Lower leg skin (tissue), 3 donors: ENCODE data around the gene OSBPL2.

Experiments
- POLR2A ChIP-seq, 2 donors: fragments of 450-650 bp; IDR thresholded peaks; one replicate each; pipeline ENCODE4 v1.6.1; 2016 to 2017; ENCODE audit warnings: antibody characterized with exemption in 2 of 2, mild to moderate bottlenecking in 1 of 2, moderate library complexity in 1 of 2
- TF ChIP-seq, protein P1 (sequence below), 3 donors: fragments of 450-650 bp; IDR thresholded peaks; one replicate each; pipeline ENCODE4 v1.5.1; 2016; ENCODE audit warnings: antibody characterized with exemption in 3 of 3, mild to moderate bottlenecking in 3 of 3, moderate library complexity in 2 of 3

DNA sequence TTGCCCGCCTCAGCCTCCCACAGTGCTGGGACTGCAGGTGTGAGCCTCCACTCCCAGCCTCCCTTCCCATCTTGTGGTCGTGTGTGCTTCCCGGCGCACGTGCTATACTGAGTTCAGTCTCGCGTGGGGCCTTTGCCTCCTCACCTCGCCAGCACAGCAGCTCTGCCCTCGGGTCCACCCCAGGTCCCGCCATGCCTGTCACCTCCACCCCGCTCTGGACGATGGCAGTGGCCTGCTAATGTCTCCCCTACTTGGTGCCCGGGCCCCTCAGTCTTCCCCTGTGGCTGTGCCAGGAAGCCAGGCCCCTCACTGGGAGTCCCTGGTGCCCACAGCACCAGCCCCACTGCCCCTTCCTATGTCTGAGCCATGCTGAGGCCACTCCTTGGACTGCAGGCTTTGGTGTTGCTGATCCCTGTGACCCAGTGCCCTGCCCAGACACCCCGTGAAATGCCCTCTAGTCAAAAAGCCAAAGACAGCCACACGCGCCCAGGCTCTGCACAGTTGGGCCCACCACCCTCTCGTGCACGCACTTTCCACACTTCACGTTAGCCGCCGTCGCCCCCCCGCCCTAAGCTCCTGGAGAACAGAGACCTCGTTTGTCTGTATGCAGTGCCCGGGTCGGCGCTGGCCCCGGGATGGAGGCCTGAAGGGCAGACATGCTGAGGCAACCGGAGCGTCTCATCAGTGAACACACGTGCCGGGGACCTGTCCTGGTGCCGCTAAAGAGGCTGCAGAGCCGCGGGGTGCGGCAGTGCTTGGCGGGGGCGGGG lies 32.5 kb upstream of the OSBPL2 start:
- TF ChIP-seq, protein P1, sequence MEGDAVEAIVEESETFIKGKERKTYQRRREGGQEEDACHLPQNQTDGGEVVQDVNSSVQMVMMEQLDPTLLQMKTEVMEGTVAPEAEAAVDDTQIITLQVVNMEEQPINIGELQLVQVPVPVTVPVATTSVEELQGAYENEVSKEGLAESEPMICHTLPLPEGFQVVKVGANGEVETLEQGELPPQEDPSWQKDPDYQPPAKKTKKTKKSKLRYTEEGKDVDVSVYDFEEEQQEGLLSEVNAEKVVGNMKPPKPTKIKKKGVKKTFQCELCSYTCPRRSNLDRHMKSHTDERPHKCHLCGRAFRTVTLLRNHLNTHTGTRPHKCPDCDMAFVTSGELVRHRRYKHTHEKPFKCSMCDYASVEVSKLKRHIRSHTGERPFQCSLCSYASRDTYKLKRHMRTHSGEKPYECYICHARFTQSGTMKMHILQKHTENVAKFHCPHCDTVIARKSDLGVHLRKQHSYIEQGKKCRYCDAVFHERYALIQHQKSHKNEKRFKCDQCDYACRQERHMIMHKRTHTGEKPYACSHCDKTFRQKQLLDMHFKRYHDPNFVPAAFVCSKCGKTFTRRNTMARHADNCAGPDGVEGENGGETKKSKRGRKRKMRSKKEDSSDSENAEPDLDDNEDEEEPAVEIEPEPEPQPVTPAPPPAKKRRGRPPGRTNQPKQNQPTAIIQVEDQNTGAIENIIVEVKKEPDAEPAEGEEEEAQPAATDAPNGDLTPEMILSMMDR (IDR thresholded peaks at IDR 0.05), result no peak
- TF ChIP-seq POLR2A (IDR thresholded peaks at IDR 0.05), result no peak
